Stimulated activated CD4-positive, alpha-beta T cell treated with anti-CD3 and anti-CD28 coated beads, Interleukin-4, amount 100 ng/mL, for 48 hours (primary cell): ENCODE measurements around the gene KRT20.
"Not testable (repeated sequence)": the region's sequence is repeated elsewhere in the genome, so short reads cannot be mapped to it uniquely, and the experiment has no call there.

Experiments used
- DNase-seq, 2 donors: peaks; one replicate each; pipeline ENCODE4 v3.0.0-alpha.2; 2020; ENCODE audit warnings: low read depth in 2 of 2

KRT20 gene

GRCh38 chr17:40896916-40897455 lies 11.9 kb upstream of the KRT20 start:
- no peak for DNase-seq

- no peak for DNase-seq
Observed at GRCh38 chr17:40895106-40895730, 10.2 kb upstream of the KRT20 start.

- no peak for DNase-seq
Observed at GRCh38 chr17:40888196-40888720, 3.2 kb upstream of the KRT20 start.

- no peak for DNase-seq
Observed at GRCh38 chr17:40886090-40886489, 1.0 kb upstream of the KRT20 start.

DNA sequence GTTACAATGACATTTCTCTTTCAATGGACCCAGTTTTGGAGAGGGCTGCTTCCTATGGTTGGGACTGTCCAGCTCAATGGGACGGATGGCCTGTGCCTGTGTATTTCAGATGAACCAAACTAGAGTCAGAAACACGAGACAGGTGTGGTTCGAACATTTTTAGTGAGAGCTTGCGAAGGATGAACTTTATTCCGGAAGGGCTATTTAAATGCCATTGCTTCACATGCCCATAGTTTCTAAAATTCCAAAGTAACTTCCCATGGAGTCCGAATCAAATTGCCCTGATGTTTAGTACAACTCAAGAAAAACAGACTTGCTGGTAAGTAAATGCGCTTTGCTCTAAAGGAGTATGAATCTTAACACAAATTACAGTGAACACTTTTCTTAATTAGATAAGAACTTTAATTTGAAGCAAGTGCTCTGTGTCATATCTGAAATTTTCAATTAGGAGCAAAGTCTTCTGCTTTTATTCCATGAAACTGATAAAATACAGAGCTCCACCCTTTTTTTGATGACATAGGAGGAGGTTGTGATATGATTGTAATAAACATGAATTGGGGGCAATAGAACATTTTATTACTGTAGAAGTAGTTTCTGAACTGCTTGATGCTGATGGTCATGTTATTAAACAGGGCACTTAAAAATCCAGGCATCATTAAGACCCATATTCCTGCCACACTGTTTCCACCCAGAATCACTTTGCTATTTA lies 1.3 kb downstream of the KRT20 start:
- DNase-seq, result no peak

- no peak for DNase-seq
Observed at GRCh38 chr17:40883031-40883430, 2.0 kb downstream of the KRT20 start.

- no peak for DNase-seq
Observed at GRCh38 chr17:40879026-40879425, 6.0 kb downstream of the KRT20 start.

DNA sequence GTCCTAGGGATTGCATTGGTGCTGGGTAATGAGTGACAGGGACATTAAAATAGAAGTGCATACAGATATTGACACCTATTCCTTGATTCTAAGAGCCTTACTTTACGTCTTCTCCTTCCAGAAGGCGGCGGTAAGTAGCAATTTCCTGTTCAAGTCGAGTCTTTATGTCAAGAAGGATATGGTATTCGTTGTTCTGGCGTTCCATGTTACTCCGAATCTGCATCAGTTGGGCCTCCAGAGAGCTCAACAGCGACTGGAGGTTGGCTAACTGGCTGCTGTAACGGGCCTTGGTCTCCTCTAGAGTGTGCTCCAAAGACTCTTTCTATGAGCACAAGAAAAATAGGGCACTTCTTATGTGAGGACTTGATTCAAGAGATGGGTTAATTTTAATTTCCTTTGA lies 7.0 kb downstream of the KRT20 start:
- no peak for DNase-seq

DNA sequence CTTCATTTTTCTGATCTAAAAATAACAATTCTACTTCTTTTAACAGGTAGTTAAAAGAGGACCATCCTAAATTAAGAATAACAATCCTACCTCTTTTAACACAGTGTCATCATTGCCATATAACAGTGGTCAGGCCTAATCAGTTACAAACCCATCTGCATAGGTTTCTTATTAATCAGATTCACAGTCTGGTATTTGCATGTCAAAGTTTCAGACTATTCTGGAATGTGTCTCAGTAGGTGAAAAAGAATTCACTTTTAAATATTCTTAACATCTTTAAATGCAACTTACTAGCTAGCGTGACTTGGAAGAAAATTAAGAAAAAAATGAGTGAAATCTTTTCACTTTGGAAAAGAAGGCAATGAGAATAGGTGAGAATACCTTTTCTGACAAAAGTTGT lies 11.2 kb downstream of the KRT20 start:
- DNase-seq, result no peak

DNA sequence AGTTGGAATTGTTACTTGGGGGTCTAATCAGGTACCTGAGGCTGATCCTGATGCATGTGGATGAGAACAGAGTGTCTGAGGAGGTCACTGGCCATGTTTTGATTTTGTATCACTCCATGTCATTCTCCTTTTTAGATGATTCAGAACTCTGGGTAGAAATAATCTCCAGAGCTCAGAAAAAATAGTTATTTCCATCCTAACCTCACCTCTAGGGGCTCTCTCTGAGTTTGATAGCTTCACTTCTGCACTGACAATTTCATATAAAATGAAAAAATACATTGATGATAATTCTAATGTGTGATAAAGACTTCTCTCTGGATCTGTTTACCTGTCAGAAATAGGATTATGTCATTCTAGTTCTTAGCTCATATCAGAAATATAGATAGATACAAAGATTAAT lies 11.8 kb downstream of the KRT20 start:
- no peak for DNase-seq

DNA sequence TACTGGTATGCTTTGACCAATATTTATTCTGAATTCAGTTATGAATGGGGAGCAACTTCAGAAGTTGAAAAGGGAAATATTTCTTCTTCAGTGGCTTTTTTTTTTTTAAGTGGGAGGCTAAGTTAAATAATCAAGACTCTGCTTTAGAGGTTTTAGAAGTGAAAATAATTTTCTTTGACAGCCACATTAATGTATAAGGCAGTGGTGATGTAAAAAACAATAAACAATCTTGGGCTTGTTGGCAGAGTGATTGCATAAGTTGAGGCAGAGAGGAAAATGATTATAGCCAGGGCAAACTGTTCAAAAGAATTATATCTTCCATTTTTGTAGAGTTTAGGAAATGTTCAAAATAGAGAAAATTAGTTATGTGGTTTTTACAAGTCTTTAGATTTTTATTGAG lies 12.6 kb downstream of the KRT20 start:
- DNase-seq, result no peak

DNA sequence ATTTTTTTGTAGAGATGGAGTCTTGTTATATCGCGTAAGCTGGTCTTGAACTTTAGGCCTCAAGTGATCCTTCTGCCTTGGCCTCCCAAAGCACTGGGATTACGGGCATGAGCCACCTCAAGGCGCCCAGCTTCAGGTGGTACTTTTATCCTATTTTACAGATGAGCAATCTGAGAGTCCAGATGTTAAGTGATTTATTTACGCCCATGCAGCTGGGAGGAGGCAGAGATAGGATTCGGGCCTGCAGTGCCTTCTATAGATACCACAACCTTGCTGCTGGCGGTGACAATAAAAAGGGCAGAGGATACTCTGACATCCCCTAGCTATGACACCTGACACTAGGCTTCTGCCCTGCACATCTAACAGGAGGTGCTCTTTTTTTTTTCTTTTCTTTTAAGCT lies 13.7 kb downstream of the KRT20 start:
- no peak for DNase-seq

DNA sequence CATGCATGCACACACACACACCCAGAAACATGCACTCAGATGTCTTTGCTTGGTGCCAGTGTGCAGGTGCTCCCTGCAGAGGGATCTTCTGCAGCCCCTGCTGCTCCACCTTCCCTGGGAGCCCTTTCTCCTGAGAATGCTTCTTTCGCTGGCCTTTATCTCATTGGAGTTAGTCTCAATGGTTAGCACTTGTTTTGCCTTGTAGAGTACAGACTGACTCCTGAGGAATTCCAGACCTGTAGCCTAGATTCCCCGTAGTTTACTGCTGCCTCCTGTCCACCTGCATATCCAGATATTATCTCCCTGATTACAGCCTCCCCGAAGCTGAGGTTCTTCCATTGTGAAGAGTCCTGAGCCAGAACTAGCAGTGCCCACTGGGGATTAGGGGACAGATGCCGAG lies 14.9 kb downstream of the KRT20 start:
- no peak for DNase-seq

GRCh38 chr17:40866838-40867237 lies 18.2 kb downstream of the KRT20 start, which contains the start of gene KRT12:
TSS of gene KRT12 (minus strand) at chr17:40867223. CDS start at chr17:40867186, 37 bp downstream.
- DNase-seq, result no peak

GRCh38 chr17:40864661-40865390 lies 20.2 kb downstream of the KRT20 start:
- no peak for DNase-seq

GRCh38 chr17:40862985-40863733 lies 21.9 kb downstream of the KRT20 start:
- no peak for DNase-seq

GRCh38 chr17:40859536-40859935 lies 25.5 kb downstream of the KRT20 start:
- DNase-seq, result no peak

GRCh38 chr17:40858667-40859066 lies 26.4 kb downstream of the KRT20 start:
- DNase-seq, result not testable (repeated sequence)

- no peak for DNase-seq
Observed at GRCh38 chr17:40857535-40857934, 27.5 kb downstream of the KRT20 start.

GRCh38 chr17:40854175-40854814 lies 30.7 kb downstream of the KRT20 start:
- DNase-seq, result no peak

- DNase-seq, result no peak
Observed at GRCh38 chr17:40852364-40852763, 32.7 kb downstream of the KRT20 start.
